ENCODE data around the gene NRTN.

The NRTN gene

DNA sequence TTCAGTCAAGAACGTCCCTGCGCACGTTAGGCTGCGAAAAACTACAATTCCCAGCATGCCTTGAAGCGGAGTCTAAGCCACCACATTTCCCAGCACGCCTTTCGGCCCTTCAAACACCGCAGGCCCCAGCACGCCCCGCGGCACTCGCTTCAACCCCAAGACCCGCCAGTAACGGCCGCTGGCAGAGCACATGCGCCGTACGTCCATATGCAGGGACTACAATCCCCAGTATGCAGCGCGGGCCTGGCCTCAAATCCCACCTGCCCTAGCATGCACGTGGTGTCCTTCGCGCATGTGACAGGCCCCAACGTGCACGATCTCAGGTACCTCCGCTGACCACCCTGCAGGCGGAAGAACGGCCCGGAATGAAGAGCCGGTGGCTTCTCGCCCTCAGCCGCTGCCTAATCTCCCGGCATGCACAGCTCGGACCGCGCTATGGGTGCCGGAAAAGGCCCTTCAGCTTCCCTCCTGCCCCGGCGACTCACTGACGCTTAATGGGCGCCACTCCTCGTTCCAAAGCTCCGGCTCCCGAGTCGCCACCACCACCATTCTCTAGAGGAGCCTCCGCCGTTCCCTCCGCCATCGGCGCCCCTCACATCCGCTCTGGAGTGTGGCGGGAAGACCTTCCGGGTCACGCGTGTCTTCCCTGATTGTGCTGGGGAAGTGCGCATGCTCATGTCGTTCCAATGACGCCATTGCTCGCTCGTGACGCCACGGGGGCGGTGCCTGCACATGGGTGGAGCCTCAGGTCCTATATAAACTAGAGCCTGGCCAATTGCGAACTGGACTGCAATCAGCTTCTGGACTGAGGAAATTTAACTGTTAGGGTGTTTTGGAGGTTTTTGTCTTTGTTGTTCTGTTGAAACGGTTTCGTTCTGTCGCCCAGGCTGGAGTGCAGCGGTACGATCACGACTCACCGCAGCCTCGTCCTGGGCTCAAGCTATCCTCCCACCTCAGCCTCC lies 14.0 kb upstream of the NRTN start, which contains the start of gene DUS3L:
TSS of gene DUS3L (minus strand) at position 605 of the 962 bp plus-strand sequence. CDS start at position 583, 22 bp downstream.
- DNase-seq (ENCODE audit: low read depth) = peak; percentile 89

DNA sequence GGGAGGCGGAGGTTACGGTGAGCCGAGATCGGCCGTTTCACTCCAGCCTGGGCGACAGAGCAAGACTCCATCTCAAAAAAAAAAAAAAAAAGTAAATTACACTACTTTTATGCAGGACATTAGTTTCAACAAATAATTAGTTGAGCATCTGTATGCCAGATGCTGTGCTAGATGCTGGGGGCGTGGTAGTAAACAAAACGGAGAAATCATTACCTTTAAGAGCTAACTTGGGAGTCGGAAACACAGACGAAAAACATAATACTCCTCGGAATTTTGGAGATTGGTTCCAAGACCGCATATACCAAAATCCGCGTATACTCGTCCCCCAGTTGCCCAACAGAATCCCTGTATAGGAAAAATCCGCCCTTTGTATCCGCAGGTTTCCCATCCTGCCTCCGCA lies 12.6 kb upstream of the NRTN start:
- no peak for DNase-seq (ENCODE audit: low read depth)

DNA sequence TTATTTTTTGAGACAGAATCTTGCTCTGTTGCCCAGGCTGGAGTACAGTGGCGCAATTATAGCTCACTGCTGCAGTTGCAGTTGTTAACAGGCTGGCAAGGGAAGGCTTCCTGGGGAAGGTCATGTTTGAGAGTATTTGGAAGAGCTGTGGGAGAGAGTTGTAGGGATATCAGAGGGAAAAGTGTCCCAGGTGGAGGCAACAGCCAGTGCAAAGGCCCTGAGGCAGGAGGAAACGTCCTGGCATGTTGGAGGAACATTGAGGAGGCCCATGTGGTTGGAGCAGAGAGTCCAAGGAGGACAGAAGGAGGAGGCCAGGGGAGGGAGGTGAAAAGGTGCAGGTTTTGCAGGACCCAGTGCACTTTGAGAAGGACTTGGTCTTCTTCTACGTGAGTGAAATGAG lies 11.7 kb upstream of the NRTN start:
- DNase-seq (ENCODE audit: low read depth) = no peak

DNA sequence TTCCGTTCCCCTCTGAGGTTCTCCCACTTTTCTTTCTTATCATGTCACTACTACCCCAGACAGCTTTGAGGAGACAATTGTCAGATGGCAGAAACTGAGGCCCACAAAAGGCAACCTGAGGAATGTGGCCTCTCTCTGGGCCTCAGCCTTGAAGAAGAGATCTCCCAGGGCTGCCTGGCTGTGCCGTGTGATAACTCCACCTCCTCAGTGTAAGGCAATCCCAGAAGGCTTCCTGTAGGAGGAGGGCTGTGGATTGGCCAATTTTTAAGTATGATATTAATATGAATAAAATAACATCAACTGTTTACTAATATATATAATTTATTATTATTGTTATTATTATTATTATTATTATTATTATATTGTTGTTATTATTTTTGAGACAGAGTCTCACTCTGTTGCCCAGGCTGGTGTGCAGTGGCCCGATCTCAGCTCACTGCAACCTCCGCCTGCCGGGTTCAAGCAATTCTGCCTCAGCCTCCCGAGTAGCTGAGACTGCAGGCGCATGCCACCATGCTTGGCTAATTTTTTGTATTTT lies 9.4 kb upstream of the NRTN start:
- DNase-seq (ENCODE audit: low read depth) = no peak

DNA sequence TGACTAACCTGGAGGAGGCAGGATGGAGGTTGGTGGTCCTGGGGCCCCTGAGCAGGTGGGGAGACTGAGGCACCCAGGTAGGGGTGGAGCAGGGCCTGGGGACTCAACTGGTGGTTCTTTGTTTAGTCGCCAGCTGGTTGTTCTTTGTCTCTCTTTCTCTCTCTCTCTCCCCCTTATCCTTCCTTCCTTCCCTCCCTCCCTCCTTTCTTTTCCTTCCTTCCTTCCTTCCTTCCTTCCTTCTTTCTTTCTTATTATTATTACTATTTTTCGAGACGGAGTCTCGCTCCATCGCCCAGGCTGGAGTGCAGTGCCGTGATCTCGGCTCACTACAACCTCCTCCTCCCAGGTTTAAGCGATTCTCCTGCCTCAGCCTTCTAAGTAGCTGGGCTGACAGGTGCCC lies 6.6 kb upstream of the NRTN start:
- no peak for DNase-seq (ENCODE audit: low read depth)

DNA sequence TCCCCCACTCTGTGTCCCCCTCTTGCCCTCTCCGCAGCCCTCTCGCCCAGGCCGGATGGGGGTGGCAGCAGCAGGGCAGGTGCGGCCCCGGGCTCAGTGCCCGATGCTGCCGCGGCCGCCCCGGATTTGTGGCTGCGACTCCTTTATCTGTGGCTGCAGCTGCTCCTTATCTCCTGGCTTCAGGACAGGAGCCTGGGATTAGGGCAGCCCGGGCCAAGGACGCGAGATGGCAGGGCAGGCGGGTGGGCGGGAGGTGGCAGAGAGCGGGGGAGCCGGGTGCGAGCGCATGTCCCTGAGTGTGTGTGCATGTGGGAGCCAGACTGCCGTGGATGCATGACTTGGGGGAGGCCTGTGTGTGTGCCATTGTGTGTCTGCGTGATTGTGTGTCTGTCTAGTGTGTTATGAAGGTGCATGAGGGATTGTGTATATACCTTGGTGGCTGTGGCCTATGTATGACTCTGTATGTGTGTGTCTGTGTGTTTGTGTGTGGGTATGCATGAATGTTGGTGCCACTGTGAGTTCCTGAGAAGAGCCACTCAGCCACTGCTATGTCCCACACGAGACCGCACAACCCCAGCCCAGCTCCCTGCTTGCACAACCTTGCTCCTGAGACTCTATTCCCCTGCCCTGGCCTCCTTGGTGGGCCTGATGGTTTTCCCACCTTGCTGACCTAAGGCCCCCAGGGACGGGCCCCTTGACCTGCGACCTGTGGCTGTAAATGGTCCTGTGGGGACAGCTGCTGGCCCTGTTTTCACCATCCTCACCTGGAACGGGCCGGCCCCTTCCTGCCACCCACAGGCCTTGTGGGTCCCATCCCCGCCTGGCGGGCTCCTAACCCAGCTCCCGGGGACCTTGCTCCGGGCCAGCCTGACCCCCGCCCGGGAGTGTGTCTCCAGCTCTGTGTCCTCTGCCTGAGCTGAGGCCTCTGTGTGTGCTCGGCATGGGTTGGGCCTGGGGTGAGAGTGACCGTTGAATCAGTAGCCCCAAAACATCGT lies 5.3 kb upstream of the NRTN start:
- DNase-seq (ENCODE audit: low read depth) = no peak

DNA sequence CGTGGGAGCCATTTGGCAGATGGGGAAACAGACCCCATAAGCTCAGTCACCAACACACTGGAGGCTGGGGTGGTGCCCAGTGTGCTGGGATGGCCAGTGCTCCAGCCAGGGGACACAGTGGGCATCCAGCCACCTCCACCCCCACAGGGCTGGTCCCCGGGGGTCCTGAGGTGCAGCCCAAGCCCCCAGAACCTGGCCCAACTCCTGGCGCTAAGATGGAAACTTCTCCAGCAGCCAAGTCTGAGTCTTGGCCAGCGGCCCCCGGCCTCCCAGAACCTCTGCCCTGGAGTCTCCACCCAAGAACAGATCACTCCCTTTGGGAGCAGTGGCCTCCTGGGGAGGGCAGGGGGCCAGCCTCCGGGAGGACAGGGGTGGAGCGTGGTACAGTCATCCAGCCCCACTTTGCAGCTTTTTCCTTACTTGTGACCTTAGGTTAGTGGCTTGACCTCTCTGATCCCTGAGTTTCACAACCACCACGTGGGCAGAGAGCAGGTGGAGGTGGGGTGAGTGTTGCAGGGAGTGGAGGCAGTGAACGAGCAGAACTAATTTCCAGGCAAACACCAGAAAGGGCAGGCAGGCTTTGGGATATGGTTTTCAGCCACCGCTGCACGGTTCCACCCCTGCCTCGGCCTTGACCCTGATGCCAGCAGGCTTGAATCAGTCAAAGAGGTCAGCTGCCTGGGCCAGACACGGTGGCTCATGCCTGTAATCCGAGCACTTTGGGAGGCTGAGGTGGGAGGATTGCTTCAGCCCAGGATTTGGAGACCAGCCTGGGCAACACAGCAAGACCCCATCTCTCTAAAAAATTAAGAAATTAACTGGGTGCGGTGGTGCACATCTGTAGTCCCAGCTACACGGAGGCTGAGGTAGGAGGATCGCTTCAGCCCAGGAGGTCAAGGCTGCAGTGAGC lies 4.3 kb upstream of the NRTN start:
- DNase-seq (ENCODE audit: low read depth) = no peak

DNA sequence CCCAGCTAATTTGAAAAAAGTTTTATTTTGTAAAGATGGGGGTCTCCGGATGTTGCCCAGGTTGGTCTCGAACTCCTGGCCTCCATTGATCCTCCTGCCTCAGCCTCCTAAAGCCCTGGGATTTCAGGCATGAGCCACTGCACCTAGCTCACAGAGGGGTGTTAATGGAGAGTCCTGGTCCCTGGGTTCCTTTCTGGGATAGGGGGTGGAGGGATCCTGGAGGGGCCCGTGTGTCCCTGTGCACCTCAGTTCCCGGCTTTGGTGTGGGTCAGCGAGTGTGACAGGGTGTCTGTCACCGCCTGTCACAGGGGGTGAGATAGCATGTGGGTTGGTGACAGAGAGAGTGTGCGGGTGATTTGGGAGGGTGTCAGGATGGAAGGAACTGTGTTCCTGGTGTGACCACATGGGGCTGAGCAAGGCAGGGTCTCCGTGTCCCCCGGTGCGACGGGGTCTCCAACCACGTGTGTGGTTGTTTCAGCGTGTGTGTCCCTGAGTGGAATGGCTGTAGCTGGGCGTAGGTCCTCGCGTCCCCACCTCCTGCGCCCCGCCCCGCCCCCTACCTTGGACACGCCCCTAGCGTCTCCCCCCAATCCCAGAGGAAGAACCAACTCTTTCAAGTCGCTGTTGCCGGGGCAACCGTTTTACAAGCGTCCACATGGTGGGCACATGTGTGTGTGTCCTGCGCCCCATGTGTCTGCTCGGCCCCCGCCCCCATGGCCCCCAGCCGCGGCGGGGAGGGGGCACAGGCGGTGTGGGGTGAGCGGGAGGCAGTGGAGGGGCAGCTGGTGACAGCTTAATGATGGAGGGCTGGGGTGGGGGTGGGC lies 2.9 kb upstream of the NRTN start:
- DNase-seq (ENCODE audit: low read depth) = no peak

DNA sequence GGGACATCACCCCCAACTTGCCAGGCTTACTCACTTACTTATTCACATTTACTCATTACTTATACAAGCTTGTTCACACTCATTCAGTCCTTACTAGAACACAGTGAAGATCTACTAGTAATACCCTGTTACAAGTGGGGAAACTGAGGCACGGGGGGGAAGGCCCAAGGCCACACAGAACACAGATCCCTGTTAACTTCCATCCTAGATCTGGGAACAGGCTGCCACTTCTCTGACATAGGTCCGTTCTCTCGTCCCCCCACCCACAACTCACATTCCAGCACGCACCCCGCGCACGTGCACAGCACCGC lies 1.5 kb upstream of the NRTN start:
- no peak for DNase-seq (ENCODE audit: low read depth)

DNA sequence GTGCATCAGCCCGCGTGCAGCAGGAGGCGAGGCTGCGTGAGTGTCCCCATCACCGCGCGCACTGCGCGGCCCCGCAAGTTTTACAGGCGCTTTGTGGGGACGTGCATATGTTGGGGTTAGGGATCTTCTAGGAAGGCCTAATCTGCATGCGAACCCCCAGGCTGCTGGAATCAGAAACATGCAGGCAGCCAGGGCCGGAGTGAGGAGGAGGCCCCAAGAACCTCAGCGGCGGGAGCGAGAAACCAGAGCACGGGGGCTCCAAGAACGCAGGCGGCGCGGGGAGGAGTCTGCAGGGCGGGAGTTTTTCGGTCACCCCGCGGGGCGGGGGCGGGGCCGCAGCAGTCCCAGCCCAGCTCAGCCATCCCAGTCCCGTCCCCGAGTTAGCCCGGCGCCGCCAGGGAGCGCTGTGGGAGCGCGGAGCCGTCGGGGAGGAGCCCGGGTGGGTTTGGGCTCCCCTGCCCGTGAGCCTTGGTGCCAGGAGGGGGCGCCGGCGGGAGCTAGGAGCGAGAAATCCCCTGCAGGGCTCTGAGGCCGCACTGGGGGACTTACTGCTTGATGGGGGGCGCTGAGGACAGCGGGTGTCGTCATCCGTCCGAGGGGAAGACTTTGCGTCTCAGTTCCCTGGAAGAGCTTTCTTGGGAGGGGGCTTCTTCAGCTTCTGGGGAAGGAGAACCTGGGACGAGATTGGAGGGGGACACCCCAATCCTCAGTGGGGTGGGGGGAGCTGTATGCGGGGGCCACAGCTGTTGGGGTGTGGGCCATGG lies 933 bp upstream of the NRTN start:
- peak; percentile 88 for DNase-seq (ENCODE audit: low read depth)

DNA sequence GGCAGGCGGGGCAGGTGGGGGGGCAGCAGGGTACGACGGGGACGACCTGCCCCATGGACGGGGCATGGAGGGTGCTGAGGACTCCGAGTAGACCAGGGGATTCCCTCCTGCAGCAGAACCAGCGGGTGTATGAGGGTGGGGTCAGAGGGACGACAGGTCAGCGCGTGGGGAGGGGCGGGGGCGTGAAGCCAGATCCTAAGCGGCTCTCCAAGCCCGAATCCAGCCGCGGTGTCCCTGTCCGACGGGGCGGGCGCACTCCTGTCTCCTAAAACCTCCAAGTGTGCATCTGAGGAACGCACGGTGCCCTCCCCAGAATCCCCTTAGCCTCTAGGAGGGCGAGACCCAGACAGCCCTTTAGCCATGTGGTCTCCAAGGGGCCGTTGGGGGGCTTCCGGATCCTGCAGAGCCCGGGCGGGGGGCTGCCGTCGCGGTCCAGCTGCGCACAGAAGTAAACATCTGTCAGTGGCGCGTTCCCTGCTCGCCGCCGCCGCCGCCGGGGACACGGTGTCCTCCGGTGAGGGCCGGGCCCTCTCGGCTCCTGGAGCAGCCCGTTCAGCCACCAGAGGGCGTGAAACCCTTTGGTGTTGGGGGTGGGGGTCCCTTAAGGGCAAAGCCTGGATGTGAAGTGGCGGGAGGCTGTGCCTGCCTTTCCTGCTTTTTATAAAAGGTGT lies 730 bp downstream of the NRTN start:
- DNase-seq (ENCODE audit: low read depth) = peak; percentile 51

DNA sequence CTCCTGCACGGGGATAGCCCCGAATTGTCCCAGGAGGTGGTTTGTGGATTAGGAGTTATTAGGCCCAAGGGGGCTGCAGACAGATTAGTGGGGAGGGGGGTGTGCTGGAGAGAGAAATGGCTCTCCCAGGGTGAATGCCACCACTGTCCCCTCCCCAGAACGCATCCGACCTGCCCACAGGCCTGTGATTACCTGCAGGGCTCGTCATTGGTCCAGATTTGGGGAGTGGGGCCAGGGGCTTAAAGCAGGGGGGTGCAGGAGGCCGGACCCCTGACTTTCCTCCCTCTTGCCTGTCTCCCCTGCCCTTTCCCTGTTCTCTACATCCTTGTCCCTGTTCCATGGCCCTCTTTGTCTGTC lies 1.2 kb downstream of the NRTN start:
- DNase-seq (ENCODE audit: low read depth) = no peak

DNA sequence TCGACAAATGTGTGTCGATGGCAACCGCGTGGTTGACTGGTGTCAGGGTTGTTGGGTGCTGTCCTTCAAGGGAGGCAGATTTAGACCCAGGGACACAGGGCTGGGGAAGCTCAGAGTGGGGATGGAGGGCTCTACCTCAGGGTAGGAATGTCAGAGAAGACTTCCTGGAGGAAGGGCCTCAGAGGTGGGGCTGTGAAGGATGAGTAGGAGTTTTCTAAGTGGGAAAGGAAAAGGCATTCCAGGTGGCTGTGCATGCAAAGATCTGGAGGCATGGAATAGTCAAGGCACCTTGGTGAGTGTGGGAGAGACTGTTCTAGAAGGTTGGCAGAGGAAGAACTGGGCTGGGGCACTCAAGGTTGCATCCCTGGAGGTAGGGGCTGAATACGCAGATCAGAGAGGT lies 2.0 kb downstream of the NRTN start:
- no peak for DNase-seq (ENCODE audit: low read depth)

DNA sequence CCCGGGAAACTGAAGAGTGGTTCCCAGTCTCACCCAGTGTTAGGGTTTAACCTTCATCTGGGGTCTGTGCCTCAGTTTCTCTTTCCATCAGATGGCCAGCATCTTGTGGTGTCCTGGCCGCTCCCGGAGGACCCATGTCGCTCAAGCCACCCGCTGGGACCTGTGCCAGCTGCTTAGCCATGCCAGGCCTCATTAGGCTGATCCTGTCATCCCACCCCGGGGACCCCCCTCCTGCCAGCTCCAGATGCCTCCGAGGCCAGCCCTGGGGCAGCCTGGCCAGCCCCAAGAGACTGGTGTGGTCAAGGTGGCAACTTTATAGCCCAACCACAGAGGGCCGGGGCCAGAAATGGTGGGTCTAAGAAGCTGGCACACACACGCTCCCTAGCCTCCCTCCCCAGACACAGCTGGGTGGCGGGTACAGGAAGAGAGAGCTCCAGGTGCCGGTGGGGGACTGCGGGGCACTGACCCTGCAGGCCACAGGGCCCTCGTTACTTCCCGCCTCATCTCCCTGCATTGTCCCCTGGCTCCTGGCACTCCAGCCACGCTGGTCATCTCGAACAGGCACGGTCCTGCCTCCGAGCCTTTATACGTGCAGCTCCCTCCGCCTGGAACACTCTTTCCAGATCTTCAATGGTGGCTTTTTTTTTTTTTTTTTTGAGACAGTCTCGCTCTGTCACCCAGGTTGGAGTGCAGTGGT lies 3.4 kb downstream of the NRTN start:
- no peak for DNase-seq (ENCODE audit: low read depth)

DNA sequence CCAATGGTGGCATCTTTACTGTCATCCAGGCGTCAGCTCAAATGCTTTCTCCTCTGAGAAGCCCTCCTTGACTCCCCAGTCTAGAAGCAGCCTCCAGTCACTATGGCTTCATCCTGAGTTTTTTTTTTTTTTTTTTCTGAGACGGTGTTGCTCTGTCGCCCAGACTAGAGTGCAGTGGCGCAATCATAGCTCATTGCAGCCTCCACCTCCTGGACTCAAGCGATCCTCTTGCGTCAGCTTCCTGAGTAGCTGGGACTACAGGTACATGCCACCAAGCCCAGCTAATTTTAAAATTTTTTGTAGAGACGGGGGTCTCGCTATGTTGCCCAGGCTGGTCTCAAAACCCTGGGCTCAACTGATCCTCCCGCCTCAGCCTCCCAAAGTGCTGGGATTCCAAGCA lies 4.2 kb downstream of the NRTN start:
- no peak for DNase-seq (ENCODE audit: low read depth)

DNA sequence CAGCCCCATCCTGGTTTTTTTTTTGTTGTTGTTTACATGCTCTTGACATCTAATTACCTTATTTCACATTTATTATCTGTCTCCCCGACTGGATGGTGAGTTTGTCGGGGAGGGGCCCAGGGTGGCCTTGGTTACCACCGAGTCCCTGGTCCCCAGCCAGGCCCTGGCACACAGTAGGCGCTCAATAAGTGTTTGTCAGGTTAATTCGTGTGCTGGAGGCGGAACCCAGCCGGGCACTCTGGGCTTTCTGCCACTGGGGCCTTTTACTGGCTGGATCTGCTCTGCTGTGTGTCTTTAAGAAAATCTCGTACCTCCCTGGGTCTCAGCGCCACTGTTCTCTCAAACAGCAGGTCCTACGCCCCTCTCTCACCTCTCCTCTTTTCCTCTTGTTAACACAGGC lies 4.6 kb downstream of the NRTN start:
- DNase-seq (ENCODE audit: low read depth) = no peak

DNA sequence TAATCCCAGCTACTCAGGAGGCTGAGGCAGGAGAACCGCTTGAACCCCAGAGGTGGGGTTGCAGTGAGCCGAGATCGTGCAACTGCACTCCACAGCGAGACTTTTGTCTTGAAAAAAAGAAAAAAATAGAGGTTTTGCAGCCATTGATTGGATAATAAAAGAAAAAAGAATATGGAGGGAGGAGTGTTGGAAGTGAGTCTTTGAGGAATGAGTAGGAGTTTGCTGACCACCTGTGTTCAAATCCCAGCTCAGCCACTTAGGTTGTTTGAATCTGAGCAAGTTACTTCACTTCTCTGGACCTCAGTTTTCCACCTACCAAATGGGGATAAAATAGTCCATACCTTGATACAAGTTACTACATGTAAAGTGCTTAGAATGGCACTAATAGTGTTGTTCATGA lies 6.2 kb downstream of the NRTN start:
- no peak for DNase-seq (ENCODE audit: low read depth)

DNA sequence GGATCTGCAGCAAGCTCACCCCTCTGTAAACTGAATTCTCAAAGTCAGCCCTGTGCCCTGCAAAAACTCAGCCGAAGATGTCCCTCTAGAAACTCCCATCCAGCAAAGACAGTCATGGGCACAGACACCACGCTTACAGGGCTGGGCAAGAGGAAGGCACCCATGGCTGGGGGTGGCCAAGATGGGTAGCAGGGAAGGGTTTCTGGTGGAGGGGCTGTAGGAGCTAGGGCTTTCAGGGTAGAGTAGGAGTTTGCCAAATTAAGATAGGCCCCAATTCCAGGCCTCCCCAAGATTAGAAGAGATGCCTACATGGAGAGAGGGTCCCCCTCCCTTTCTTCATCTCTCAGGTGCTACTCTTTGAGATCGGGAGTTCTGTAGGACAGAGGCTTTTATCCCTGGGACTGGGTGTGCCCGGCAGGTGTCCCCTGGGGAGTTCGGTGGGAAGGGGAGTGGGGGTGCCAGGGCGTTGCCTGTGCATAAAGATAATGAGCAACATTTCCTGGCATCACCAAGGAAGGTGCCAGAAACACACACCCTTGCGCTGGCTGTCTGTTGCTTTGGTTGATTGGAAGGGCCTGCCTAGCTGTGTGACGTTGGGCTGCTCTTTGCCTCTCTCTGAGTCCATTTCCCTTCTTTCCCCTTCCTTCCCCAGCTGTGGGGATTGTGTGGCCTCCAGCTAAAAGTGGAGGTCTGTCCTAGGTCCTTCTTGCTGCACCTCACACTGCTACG lies 9.4 kb downstream of the NRTN start:
- DNase-seq (ENCODE audit: low read depth) = no peak

Measured in activated gamma-delta T cell treated with anti-CD3 and anti-CD28 coated beads, Interleukin-2, amount 50 U/mL, for 16 hours (primary cell).